Effector CD8-positive, alpha-beta T cell (primary cell): ENCODE results near the gene STX18.

Experiments
- DNase-seq: peaks from one replicate; lab custom pipeline; 2025; lab: John Stamatoyannopoulos, UW

STX18 gene

DNA sequence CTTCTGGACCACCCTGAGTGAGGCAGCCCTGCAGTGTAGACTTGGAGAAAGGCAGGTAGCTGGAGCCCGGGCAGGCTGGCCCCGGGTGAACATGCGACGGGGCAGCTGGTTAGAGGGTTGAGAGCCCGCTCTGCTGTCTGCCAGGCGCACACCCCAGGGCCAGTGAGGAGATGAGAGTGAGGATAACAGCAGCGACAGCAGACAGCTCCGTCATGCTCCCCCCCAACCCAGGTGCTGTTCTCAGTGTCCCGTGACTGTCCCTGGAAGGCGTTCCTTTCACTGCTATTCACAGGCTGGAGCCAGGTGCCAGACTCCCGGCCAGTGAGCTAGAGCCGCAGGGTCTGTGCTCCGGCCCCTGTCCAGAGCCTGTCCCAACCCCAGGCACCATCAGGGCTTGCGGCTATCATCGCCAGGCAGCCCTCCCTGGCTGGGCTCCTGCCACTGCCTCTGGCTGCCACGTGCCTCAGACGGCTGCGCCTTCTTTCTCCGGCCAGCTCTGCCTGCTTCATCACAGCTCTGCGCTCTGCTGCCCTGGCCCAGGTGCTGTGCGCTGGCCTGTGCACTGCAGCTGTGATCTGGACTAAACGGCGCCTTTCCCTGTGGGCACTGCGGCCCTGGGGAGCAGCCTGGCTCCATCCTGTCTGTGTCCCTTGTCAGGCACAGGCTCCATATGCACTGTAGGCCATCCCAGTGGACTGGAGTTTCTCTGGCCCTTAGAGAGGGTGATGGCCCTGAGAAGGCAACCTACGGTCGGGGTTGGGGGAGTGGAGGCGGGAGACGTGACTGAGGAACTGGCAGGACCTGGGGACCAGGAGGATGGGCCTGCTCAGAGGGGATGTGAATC, 135.2 kb downstream of the STX18 start:
- no peak for DNase-seq

GRCh38 chr4:4405358-4405962, 136.4 kb downstream of the STX18 start:
- DNase-seq, result no peak

GRCh38 chr4:4402966-4403365, 138.9 kb downstream of the STX18 start:
- no peak for DNase-seq

GRCh38 chr4:4401036-4401435, 140.8 kb downstream of the STX18 start:
- no peak for DNase-seq

DNA sequence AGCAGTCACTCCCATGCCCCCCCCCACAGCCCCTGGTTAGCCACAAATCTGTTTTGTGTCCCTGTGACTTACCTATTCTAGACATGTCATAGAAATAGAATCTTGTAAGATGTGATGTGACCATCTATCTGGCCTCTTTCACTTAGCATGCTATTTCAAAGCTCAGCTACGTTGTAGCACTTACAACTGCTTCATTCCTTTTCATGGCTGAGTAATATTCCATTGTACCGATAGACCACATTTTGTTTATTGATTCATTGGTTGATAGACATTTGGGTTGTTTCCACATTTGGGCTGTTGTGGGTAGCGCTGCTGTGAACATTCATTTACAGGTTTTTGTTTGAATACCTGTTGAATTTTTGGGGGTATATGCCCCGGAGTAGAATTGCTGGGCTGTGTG, 143.4 kb downstream of the STX18 start:
- DNase-seq, result no peak

DNA sequence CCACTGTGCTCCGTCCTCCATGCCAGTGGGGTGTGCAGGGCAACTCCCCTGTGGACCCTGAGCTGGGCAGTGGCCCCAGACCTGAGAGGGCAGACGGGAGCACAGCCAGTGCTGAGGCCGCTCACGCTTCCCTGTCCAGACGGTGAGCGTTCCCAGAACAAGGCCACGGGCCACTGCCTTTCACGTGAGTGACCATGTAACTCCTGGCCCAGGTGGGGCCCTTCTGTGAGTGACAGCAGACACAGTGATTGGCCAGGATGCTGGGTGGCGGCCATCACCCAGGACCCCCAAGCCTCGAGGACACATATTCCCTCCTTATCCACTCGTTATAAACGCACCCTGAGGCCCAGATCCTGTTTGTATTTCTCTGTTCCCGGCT, 144.4 kb downstream of the STX18 start:
- no peak for DNase-seq

DNA sequence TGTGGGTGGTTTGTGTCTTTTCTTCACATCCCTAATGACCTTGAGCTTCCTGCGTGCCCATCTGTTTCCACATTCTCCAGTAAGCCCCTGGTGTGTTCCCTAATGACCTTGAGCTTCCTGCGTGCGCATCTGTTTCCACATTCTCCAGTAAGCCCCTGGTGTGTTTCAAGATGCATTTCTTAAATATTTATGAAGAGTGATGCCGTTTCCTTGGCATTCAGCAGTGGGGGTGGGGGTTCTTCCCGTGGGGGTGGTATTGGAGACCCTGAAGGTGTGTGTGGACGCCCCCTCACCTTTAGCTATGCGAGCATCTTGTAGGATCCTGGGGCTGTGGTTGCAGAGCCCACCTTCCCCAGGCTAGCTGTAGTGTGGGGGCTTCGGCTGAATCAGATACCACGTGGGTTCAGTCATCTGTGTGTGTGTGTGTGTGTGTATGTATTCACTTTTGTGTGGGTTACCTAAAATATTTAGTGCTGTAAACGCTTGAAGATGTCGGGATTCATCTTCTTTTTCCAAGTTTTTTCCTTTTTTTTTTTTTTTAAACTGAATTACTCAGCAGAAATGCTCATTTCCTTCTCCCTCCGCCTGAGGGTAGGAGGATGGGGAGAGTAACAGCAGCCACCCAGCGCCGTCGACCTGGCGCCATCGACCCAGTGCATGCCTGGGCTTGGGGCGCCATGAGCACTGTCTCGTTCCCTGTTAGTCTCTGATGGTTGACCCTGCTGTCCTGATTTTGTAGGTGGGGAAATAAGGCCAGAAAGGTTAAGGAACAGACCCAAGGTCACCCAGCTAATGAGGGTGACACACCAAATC, 145.0 kb downstream of the STX18 start:
- no peak for DNase-seq

DNA sequence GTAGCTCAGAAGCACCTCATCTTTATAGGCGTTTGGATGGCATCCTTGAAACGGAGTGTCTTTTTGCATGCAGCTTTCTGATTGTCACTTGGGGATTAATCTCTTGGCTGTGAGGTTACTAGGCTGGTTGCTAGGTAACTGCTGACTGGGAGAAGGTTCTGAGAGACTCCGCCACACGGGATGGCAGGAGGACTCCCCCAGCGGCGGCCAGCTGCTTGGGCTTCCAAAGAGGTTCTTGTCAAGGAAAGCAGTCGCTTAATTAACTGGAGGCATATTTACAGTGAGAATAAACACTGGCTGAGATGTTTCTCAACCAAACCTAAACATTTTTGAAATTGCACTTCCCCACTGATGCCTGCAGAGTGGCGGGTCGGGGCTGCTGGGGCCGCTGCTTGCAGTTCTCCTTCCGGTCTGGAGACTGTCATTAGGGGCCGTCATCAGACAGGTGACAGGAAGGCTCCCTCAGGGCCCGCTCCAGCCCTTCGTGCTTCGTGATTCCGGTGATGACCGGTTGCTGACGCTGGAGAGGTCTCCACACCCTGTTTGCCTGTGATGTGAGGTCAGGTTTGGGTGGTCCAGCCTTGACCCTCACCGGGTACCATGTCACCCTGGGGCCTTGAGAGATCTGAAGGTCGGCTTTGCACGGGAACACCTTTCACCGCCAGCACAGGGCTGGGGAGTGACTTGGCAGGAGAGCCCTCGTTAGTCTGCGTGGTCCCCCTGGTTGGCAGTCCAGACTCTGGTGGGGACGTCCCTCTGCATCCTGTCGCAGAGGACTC, 145.8 kb downstream of the STX18 start:
- DNase-seq, result no peak

DNA sequence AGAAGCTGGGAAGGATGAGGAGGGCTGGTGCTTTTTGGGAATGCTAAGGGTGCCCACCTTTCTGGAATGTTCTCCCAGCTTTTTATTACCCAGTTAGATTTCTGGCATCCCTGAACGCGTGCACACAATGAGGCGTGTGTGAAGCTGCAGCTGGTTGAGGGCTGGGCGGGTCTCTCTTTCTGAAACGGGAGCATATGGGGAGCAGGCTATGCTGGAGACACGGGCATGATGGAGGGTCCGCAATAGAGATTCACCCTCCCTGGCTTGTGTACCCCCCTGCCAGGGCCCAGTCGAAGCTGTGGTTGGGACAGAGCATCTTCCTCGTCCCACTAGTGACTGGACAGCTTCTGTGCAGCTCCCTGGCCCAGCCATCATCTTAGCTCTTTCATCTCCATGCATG, 146.5 kb downstream of the STX18 start:
- no peak for DNase-seq

- DNase-seq, result no peak
These were observed 147.2 kb downstream of the STX18 start for GRCh38 chr4:4394644-4395043.

GRCh38 chr4:4392501-4393183, 149.2 kb downstream of the STX18 start:
- no peak for DNase-seq

GRCh38 chr4:4391866-4392265, 150.0 kb downstream of the STX18 start:
- DNase-seq, result no peak

- no peak for DNase-seq
These were observed 151.2 kb downstream of the STX18 start for GRCh38 chr4:4390515-4391240.

DNA sequence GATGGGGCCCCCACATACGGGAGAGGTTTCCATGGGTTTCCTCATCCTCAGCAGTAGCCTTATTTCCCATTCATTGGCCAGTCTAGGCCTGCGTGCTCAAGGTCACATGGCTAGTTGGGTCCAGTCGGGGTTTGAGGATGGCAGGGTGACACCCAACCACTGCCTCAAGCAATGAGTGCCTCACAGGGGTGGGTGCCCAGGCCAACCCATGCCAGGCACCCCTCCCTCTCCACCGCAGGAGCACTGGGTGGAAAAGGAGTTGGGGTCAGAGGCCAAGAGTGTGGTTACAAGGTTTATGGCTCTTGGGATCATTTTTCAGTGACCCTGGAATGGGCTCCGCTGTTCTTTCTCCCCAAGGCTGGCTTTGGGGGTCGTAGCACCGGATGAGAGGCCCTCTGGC, 151.8 kb downstream of the STX18 start:
- no peak for DNase-seq

- DNase-seq, result no peak
These were observed 152.8 kb downstream of the STX18 start for GRCh38 chr4:4388836-4389575.

DNA sequence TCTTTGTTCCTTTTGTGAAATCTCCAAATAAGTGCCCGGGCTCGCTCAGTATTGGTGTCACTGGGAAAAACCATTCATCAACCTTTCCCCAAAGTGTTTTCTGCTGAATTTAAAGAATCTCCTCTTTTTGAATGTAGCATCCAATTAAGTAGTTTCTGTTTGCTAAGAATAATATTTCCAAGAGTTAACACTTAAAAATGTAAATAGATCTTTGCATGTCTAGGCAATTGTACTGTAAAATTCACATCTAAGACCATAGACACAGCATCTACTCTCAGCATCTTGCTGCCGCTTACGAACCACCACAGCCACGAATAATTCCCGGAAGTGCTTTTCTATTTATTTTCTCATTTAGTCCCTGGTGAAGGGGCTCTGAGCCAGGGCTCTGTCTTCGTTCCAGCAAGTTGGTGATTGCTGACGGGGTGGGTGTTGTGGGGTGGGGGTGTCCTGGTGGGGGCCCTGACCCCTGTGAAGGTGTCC, 153.5 kb downstream of the STX18 start:
- DNase-seq, result no peak

GRCh38 chr4:4387531-4388310, 154.1 kb downstream of the STX18 start:
- DNase-seq, result peak; percentile 40

DNA sequence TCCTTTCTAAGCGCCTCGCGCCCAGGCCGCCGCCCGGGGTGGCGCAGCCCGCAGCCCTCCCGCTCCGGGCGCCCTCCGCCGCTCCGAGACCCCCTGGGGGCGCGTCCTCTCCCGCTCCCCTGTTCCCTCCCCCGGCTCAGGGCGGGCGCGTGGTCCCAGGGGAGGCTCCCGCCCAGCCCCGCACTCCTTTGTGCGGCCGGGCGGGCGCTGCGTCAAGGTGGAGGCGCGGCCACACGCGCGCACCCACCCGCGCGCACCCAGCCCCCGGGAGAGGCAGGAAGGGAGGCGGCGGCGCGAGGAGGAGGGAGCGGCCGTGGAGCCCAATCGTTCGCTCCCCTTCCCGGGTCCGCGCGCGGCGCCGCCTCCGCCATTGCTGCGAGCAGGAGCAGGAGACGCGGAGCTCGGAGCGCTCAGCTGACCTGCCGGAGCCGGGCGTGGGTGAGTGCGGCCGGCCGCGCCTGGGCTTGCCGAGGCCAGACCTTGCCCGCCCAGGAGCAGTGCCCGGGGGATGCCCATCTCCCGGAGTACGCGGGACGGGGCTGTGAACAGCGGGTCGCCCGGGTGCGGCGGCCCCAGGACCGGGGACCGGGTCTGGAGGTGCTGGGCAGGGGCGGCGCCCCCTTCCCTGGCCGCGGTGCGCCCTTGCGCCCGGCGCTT, 155.0 kb downstream of the STX18 start, which contains the start of gene NSG1:
NSG1 (plus strand) TSS at position 367 of the 657 bp plus-strand sequence. CDS start 528 bp downstream, outside the sequence.
- peak; percentile 37 for DNase-seq
